ENCODE data around the gene SMR3B.

Gene SMR3B

DNA sequence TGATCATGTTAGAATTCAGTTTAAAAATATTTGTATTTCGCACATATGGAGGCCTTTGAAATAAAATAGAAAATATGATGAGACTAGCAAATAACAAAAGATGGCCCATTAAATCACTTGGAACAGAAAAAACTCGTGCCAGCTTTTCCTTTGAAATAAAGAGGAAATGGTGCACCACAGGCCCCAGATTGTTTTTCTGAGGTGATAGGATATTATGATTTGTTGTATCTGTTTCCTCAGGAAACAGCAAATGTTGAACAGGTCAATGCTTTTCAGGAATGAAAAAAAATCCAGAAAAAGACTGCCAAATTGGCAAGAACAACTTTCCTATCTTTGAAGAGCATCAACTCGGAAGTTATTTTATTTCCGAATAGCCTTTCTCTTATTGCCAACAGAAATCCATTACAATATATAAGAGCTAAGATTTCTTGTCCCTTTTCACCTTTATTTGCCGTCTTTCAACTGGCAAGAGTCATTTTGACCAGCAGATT lies at the start of gene SMR3B:
SMR3B (plus strand) TSS at position 441 of the 491 bp plus-strand sequence. CDS start 1,380 bp downstream, outside the sequence.
- DNase-seq (ENCODE audit: low read depth), result no peak

DNA sequence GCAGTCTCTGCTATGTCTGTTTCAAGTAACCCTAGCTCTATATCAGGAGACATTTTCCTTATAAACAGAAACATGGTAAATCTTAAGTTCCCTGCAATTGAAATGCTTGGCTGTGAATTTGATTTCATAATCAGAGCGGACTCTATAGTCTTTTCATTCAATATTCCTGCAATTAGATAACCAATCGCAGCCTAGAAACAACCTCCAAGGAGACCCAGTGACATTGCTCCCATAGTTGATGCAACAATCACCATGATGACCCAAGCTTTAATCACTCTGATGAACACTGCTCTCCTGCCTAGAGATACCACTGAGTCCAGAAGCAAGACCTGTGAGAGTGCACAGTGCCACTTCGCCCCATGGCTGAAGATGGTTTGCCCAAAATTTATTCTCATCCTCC lies 48.2 kb upstream of the SMR3B start, which contains the start of gene CABS1:
CABS1 (plus strand) TSS at position 301 of the 400 bp plus-strand sequence; CDS start at position 360, 59 bp downstream.
- DNase-seq (ENCODE audit: low read depth), result no peak

DNA sequence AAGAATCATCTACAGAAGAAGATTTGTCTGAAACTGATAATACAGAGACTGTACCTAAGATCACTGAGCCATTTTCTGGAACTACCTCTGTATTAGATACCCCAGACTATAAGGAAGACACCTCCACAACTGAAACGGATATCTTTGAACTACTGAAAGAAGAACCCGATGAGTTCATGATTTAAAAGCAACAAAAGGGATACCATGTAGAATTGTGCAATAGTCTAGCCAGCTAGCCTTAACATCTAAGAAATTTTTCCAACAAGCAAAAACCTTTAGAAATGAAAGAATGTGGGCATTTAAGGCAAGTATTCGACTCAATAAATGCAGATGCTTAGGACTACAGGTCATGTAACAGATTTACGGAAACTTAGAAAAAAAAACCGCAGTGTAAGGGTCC lies 46.9 kb upstream of the SMR3B start:
- no peak for DNase-seq (ENCODE audit: low read depth)

DNA sequence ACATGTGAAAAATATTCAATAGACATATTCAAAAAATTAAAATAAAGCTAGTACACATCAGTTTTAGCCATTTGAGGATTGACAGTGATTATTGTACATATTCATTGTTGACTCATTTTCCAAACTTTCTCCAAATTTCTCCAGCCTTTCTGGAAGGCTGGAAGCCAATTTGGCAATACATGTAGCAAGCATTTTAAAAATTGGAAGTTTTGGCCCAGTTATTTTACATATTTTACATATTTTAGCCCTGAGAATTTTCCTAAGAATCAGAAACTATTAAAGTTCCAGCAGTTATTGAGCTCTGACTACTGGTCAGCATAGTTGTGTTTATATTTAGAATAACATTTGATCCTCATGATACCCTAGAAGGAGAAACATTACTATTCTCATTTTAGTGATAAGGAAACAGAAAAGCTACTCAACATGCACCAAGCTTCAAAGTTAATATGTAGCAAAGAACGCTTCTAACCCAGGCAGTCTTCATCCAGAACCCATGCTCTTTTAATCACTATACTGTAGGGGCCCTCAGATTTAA lies 45.0 kb upstream of the SMR3B start:
- no peak for DNase-seq (ENCODE audit: low read depth)

- no peak for DNase-seq (ENCODE audit: low read depth)
Observed at GRCh38 chr4:70356185-70356584, 26.7 kb upstream of the SMR3B start.

DNA sequence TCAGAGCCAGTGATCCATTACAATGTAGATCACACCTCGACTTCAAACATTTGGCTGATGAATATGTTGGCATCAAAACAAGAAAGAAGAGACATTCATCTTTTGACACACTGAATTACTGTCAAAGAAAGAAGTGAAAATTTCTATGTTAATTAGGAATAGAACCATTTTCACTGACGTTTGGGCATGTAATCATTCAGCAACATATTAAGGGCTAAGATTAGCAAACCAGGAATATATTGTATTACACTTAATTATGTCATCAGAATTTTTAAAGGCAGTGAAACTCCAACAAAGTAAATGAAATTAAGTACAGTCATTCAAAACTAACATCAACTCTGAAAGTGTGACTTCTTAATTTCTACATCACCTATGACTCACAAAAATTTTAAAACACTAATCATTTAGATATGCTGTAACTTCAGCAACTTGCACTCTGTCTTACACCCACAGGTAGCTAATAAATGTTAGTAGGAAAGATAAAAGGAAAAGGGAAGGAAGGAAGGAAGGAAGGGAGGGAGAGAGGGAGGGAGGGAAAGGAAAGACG lies 23.7 kb upstream of the SMR3B start:
- no peak for DNase-seq (ENCODE audit: low read depth)

DNA sequence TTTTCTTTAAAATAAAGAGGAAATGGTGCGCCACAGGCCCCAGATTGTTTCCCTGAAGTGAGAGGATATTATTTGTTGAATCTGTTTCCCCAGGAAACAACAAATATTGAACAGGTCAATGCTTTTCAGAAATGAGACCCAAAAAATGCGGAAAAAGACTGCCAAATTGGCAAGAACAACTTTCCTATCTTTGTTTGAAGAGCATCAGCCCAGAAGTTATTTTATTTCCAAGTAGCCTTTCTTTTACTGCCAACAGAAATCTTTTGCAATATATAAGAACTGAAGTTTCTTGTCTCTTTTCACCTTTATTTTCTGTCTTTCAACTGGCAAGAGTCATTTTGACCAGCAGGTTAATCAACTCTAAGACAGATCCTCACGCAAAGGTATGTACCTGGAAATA lies 22.5 kb upstream of the SMR3B start, which contains the start of gene SMR3A:
SMR3A (plus strand) TSS at position 301 of the 400 bp plus-strand sequence. CDS start 1,356 bp downstream, outside the sequence.
- no peak for DNase-seq (ENCODE audit: low read depth)

DNA sequence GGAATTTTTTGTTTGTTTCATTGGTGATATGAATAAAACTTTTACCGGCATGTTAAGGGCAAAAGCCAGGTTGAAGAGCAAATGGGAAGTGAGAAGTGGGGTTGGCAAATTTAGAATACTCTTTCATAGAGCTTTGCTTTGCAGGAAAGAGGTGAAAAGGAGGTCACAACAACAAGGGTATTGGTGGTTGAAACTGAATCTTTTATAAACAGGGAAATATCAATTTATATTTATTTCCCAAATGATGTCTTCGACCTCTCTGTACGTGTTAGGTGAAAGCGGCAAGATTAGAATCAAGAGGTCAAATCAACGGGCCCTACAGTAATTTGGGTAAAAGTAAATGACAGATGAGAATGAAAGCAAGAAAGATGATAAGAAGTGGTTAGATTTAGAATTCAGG lies 18.9 kb upstream of the SMR3B start:
- no peak for DNase-seq (ENCODE audit: low read depth)

GRCh38 chr4:70365479-70365878 lies 17.5 kb upstream of the SMR3B start:
- DNase-seq (ENCODE audit: low read depth), result no peak

DNA sequence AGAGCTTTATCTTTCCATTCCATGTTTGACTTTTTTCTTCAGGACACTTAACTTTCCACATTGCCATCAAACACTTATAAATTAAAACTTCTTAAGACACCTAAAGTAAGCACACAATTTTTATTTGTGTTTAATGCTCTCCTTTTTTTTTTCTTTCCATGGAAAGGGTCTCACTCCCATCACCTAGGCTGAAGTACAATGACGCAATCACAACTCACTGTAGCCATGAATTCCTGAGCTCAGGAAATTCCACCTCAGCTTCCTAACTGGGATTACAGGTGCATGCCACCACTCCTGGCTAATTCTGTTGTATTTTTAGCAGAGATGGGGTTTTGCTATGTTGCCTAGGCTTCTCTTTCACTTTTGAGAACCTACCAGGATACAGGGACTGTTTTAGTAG lies 15.1 kb upstream of the SMR3B start:
- no peak for DNase-seq (ENCODE audit: low read depth)

GRCh38 chr4:70371987-70372386 lies 10.9 kb upstream of the SMR3B start:
- DNase-seq (ENCODE audit: low read depth), result no peak

DNA sequence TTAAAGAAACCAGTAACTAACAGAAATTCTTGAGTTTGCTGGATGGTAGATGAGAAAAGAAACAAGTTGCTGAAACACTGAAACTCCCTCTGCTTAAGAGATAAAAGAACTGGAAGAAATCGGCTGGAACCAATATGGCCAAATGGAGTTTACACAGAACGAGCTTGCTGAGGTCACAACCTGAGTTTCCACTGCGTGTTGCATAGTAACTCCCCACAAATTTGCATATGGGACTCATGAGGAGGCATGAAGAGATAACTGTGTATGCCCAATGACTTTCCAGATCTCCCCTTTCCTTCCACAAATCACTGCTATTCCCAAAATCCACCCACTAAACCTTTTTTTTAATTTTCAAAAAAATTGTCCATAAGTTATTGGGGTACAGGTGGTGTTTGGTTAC lies 10.2 kb upstream of the SMR3B start:
- no peak for DNase-seq (ENCODE audit: low read depth)

DNA sequence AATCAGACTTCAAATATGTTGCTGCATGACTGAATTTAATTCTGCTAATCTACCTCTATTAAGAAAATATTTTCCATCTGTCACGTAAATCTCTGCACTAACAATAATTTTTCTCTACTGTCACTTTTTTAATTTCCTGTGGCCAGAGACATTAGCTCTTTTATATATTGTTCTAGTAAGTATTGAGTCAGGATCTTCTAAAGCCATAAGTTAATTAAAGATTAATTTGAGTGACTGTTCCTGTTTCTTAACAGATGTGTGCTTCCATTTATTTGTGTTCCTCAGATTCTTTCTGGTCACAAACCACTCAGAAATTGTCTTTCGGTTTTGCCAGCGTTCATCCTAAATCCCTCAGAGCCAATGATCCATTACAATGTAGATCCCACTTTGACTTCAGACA lies 2.4 kb upstream of the SMR3B start:
- no peak for DNase-seq (ENCODE audit: low read depth)

DNA sequence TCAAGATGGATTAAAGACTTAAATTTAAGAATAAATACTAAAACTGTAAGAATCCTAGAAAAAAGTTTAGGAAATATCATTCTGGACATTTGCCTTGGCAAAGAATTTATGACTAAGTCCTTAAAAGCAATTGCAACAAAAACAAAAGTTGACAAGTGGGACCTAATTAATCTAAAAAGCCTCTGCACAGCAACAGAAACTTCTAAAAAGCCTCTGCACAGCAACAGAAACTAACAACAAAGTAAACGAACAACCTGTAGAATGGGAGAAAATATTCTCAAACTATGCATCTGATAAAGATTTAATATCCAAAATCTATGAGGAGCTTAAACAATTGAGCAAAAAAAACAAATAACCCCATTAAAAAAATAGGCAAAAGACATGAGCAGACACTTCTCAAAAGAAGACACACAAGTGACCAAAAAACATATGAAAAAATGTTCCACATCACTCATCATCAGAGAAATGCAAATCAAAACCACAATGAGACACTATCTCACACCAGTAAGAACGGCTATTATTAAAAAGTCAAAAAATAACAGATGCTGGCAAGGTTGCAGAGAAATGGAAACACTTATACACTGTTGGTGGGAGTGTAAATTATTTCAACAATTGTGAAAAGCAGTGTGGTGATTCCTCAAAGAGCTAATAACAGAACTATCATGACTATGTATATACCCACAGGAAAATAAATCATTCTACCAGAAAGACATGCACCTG lies 9.3 kb downstream of the SMR3B start:
- no peak for DNase-seq (ENCODE audit: low read depth)

DNA sequence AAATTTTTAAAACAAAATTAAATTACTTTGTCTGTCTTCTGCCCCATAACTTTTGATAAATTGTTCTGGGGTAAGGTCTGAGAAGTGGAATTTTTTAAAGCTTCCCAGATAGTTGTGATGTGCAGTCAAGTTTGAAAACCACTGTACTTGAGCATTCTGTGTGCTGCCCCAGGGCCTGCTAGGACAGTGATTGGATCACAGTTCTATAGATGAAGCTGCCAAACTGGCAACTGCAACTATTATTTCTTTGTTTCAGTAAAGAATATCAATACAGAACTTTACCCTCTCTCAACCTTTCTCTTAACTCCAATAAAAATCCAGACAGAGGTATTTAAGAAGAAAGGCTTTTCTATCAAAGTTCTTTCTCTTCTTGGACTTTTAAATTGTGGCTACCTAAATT lies 14.6 kb downstream of the SMR3B start, which contains the start of gene OPRPN:
OPRPN (plus strand) TSS at position 361 of the 400 bp plus-strand sequence. CDS start 1,346 bp downstream, outside the sequence.
- DNase-seq (ENCODE audit: low read depth), result no peak

DNA sequence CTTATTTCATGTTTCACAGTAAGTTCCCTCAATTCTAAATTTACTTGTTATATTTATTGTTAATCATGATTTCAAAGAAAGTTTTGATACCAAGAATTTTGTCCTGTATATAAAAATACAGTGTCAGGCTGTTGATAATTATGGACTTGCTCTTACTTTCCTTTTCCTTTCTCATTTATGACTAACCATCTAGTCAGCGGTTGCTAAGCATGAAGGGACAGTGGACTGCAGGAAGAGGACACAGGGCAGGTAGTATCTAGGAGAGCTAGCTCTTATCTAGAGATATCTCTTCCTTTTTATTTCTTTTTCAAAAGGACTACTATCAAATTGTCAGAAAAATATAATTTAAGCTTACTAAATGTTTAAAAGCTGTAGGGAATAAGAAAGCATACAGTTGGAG lies 16.4 kb downstream of the SMR3B start:
- no peak for DNase-seq (ENCODE audit: low read depth)

GRCh38 chr4:70402762-70403161 lies 19.8 kb downstream of the SMR3B start:
- DNase-seq (ENCODE audit: low read depth), result no peak

DNA sequence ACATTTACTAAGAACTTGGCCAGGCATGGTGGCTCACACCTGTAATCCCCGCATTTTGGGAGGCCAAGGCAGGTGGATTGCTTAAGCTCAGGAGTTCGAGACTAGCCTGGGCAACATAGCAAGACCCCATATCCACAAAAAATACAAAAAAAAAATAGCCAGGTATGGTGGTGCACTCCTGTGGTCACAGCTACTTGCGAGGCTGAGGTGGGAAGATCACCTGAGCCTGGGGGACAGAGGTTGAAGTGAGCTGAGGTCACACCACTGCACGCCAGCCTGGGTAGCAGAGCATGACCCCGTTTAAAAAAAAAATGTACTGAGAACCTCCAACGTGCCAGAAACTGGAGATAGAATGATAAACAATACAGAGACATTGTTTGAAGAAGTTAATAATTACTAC lies 22.8 kb downstream of the SMR3B start:
- no peak for DNase-seq (ENCODE audit: low read depth)

GRCh38 chr4:70425306-70425705 lies 42.4 kb downstream of the SMR3B start:
- no peak for DNase-seq (ENCODE audit: low read depth)

DNA sequence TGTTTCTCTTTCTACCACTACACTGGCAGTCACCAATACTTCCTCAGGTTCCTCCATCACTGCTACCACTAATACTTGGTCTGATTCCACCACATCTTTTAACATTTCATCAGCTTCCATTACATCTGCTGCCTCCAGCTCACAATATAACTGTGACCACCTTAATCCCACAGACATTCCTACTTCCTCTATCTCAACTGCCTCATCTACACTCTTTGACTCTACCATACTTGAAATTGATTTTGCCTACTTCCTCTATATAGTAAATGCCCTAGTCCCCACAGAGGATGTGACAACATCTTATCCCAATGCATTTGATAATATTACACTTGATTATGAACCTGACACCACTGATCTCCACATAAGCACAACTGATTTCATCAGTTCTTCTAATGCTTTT lies 43.9 kb downstream of the SMR3B start:
- no peak for DNase-seq (ENCODE audit: low read depth)

DNA sequence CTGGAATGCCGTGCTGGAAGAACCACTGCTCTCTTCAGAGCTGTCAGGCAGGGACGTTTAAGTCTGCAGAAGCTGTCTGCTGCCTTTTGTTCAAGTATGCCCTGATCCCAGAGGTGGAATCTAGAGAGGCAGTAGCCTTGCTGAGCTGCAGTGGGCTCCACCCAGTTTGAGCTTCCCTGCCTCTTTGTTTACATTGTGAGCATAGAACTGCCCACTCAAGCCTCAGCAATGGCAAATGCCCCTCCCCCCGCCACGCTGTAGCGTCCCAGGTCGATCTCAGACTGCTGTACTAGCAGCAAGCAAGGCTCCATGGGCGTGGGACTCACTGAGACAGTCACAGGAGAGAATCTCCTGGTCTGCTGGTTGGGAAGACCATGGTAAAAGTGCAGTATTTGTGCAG lies 54.3 kb downstream of the SMR3B start:
- no peak for DNase-seq (ENCODE audit: low read depth)

Data from activated T-cell treated with anti-CD3 and anti-CD28 coated beads for 1 hour (primary cell).